Measurements from ENCODE around the gene FYN. TPM values are rescaled to one million over a fixed set of nuclear protein-coding genes. Genes with fewer than 3 reads are reported as not detected.

Gene FYN
- total and polyA plus RNA-seq, 2 of the 8 experiments (the other 6 are each of a cell fraction or from before 2014, with no cell fraction given), result 46.8 to 97.2 TPM

DNA sequence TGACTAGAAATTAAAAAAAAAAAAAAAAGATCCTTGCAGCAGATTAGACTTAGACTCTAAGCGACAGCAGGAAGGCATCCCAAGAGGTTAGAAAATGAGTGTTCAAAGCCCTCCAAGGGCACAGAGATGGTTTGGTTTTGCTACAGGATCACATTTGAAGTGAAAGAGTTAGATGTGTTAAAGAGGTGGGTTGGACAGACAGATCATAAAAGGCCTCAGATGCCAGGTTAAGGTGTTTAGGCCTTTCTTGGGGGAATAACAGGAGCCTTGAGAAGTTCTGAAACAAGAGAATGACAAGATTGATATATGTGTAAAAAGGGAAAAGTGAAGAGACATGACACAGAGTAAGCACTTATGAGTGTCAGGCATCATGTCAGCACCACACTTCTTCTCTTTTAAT is 107.5 kb downstream of the FYN start:
- H3K4me3 ChIP-seq (ENCODE audit: extremely low read depth in 1 of 4, insufficient read depth in 2 of 4, low read depth in 3 of 4, low read length in 4 of 4), result no peak overlapping the region
- H2BK20ac ChIP-seq (ENCODE audit: low read length), result no peak overlapping the region
- H3K79me1 ChIP-seq (ENCODE audit: low read depth, low read length), result 0 out of 2 replicates have a peak, but pooled peaks cover 2% of the 10 kb centered on the region
- no peak overlapping the region for H3K4ac ChIP-seq (replicated peaks; ENCODE audit: insufficient read length, low read depth, low read length)
- no peaks in the 10 kb centered on the region for H3K27me3 ChIP-seq (replicated peaks in 1 of 4; ENCODE audit: control insufficient read depth in 3 of 4, extremely low read depth in 1 of 4, insufficient read depth in 3 of 4, low read length in 3 of 4)
- ChIA-PET POLR2A (ENCODE audit: partially characterized antibody) (no interaction called here), CTCF (ENCODE audit: partially characterized antibody) (interaction anchor here (1.5 kb wide), 1 partner anchor 277 kb away, joined by 4 read pairs; no protein-coding TSS in a partner anchor)
- no peak overlapping the region for H3K9ac ChIP-seq (replicated peaks in 1 of 4; ENCODE audit: extremely low read depth in 1 of 4, low read depth in 3 of 4, low read length in 3 of 4)
- H2BK15ac ChIP-seq (ENCODE audit: low read length), result no peak overlapping the region
- H2BK12ac ChIP-seq (ENCODE audit: low read depth, low read length), result no peak overlapping the region
- DNase-seq (ENCODE audit: low read depth in 1 of 2, low spot score in 2 of 2) (no peak), FAIRE-seq (no peak)
- no peak overlapping the region for H3K56ac ChIP-seq (replicated peaks; ENCODE audit: insufficient read length, low read depth, low read length)
- no peak overlapping the region for H3K18ac ChIP-seq (ENCODE audit: extremely low read depth, low read length)
- H3K79me2 ChIP-seq (ENCODE audit: control insufficient read depth in 1 of 2, insufficient read depth in 2 of 2, low read length in 2 of 2), result peaks cover 0 to 12% of the 10 kb centered on the region in 2 experiments; a peak in 2 of 4 replicates
- H3K36me3 ChIP-seq (ENCODE audit: control insufficient read depth in 2 of 4, insufficient read depth in 4 of 4, low read length in 3 of 4), result no peaks in the 10 kb centered on the region
- no peak overlapping the region for H2AFZ ChIP-seq (ENCODE audit: low read length)
- H4K20me1 ChIP-seq (replicated peaks in 1 of 2; ENCODE audit: control insufficient read depth in 1 of 2, insufficient read depth in 2 of 2, low read length in 2 of 2), result peaks cover 0 to 2% of the 10 kb centered on the region in 2 experiments
- no peak overlapping the region for H4K8ac ChIP-seq (ENCODE audit: extremely low read depth, insufficient read depth, low read length)
- no peak overlapping the region for H2BK5ac ChIP-seq (ENCODE audit: low read depth, low read length)
- no peak overlapping the region for H4K5ac ChIP-seq (ENCODE audit: insufficient read length, low read depth, low read length)
- H3K9me3 ChIP-seq (ENCODE audit: insufficient read depth in 2 of 2, low read depth in 1 of 2, low read length in 1 of 2), result no peaks in the 10 kb centered on the region
- H3K23me2 ChIP-seq (ENCODE audit: low read depth, low read length), result no peaks in the 10 kb centered on the region
- no peak overlapping the region for H3K23ac ChIP-seq (ENCODE audit: insufficient read length)
- H3K4me1 ChIP-seq (replicated peaks in 1 of 4; ENCODE audit: control insufficient read depth in 3 of 4, insufficient read depth in 4 of 4, low read length in 3 of 4), result peaks cover 5 to 24% (median 11%) of the 10 kb centered on the region in 4 experiments
- H3K4me2 ChIP-seq (ENCODE audit: insufficient read depth in 1 of 2, low read depth in 2 of 2, low read length in 2 of 2), result no peak overlapping the region
- no peak overlapping the region for H3K14ac ChIP-seq (ENCODE audit: insufficient read length)
- 94% methylated on average over 1 of the region's 1 CpG; no CpG with 5 or more reads in 1 of the 2 experiments for WGBS, 2 experiments (ENCODE audit: extremely low coverage in 1 of 2, insufficient coverage in 1 of 2, insufficient read length in 1 of 2, insufficient replicate concordance in 2 of 2, low coverage in 1 of 2, low lambda C conversion rate in 2 of 2, missing lambda C conversion rate in 1 of 2)
- no peak overlapping the region for H3K27ac ChIP-seq (ENCODE audit: low read depth, low read length)
- H2AK5ac ChIP-seq (ENCODE audit: low read depth, low read length), result no peak overlapping the region
- H4K91ac ChIP-seq (replicated peaks; ENCODE audit: insufficient read length, low read length), result no peak overlapping the region
- no peak overlapping the region for H2BK120ac ChIP-seq (replicated peaks; ENCODE audit: low read depth, low read length)
- no peak for TF ChIP-seq RNF2 (IDR thresholded peaks at IDR 0.05; ENCODE audit: borderline replicate concordance, low read depth, low read length, missing control alignments, poor library complexity, severe bottlenecking)
- TF ChIP-seq SRF (IDR thresholded peaks at IDR 0.05; ENCODE audit: low read depth, low read length), result no peak
- TF ChIP-seq CBX5 (IDR thresholded peaks at IDR 0.05; ENCODE audit: low read depth, low read length), result no peak
- no peak for TF ChIP-seq SAP30 (IDR thresholded peaks at IDR 0.05; ENCODE audit: insufficient read depth, insufficient replicate concordance, low read length)
- no peak for TF ChIP-seq SIN3A (conservative IDR thresholded peaks at IDR 0.05 in 1 of 2, IDR thresholded peaks at IDR 0.05 in 1 of 2; ENCODE audit: low read depth in 1 of 2, low read length in 2 of 2)
- TF ChIP-seq BRCA1 (IDR thresholded peaks at IDR 0.05; ENCODE audit: low read depth, low read length), result no peak
- TF ChIP-seq MAX (IDR thresholded peaks at IDR 0.05), result no peak
- no peak for TF ChIP-seq POLR2AphosphoS5 (IDR thresholded peaks at IDR 0.05; ENCODE audit: low read depth, low read length)
- no peak for TF ChIP-seq CEBPB (IDR thresholded peaks at IDR 0.05; ENCODE audit: low read depth, low read length)
- TF ChIP-seq MAFK (IDR thresholded peaks at IDR 0.05; ENCODE audit: low read depth, low read length), result no peak
- no peak for TF ChIP-seq TAF1 (IDR thresholded peaks at IDR 0.05; ENCODE audit: low read depth, low read length)
- TF ChIP-seq SUZ12 (IDR thresholded peaks at IDR 0.05; ENCODE audit: low read length), result no peak
- no peak for TF ChIP-seq EP300 (IDR thresholded peaks at IDR 0.05; ENCODE audit: borderline replicate concordance in 1 of 2, low read depth in 2 of 2, low read length in 2 of 2)
- TF ChIP-seq TCF12 (IDR thresholded peaks at IDR 0.05; ENCODE audit: low read depth, low read length), result no peak
